ENCODE measurements around the gene CTNNBIP1.

CTNNBIP1 gene

DNA sequence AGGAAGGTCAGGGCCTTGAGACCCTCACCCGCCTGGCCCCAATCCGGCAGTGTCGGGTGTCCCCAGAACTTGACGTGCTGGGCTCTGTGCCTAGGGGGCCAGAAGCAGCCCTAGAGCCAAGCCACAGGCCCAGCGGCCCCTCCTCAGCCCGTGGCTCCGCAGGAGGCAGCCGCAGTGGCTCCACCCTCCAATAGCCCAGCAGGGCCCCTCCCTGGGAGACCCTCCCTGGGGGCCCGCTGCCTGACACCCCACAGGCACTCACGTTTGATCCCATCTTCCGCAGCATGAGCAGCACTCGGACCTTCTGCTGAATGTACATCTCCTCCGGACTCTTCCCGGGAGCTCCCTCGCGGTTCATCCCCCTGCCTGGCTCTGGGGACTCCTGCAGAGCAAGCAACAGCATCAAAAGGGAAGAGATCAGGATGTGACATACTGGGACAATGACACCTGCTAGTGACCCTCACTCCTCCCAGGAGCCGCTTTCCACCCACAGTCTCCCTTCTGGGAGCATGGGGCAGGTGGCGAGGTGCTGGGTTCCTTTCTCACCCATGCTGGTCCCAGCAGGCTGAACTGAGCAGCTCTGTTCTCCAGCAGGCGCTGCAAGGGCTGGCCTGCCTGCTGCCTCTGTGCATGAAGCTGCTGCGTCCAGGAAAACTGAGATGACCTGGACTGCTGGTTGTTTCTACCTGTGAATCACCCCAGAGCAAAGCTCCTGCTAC lies 38.2 kb downstream of the CTNNBIP1 start:
- Histone ChIP-seq H3K9ac (ENCODE audit: low read length) (no peak overlapping the region), H3K27me3 (ENCODE audit: control insufficient read depth, insufficient read depth, low read length) (no peaks in the 10 kb centered on the region), H3K4me3 (ENCODE audit: low read length) (no peak overlapping the region), H3K27ac (ENCODE audit: low read depth, low read length) (no peak overlapping the region), H3K36me3 (ENCODE audit: control insufficient read depth, insufficient read depth, low read length) (peaks cover 4% of the 10 kb centered on the region), H3K4me1 (ENCODE audit: control insufficient read depth, insufficient read depth, low read length) (no peaks in the 10 kb centered on the region)

DNA sequence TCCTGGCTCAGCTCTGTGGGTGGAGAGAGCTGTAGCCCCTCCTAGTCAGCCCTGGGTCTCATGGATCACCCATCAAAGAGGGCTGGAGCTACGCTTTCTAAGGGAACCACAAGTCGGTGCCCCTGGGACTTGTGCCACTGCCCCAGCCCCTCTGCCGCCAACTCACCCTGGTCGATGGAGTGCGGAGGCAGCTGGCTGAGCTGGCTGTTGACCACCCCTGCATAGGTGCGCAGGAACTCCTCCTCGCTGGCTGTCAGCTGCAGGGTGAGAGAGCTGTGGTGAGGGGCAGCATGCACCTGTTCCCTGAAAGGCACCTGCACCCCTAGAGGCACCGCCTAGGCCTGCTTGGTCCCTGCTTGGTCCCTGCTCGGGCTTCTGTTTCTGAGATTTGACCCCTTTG lies 39.0 kb downstream of the CTNNBIP1 start:
- H3K36me3 ChIP-seq (ENCODE audit: control insufficient read depth, insufficient read depth, low read length): peaks cover 4% of the 10 kb centered on the region

DNA sequence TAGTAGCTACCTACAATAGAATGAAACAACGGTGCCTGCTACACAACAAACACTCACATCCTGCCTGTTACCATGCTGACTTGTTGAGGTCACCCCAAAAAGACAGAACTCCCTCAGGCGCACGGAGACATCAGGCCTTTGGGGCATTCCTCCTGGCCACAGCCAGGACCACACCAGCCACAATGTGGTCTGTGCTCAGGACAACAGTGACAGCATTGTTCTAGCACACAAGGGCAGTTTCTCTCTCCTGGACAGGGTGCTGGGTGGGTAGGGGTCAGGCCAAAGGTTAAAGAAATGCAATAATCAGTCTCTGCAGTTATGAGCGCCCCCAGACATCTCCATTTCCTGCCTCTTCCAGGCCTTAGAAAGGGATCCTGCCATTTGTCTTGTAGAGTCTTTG lies 39.5 kb downstream of the CTNNBIP1 start:
- Histone ChIP-seq H3K36me3 (ENCODE audit: control insufficient read depth, insufficient read depth, low read length) (peaks cover 4% of the 10 kb centered on the region), H3K4me3 (ENCODE audit: low read length) (no peak overlapping the region), H3K9ac (ENCODE audit: low read length) (no peak overlapping the region), H3K4me1 (ENCODE audit: control insufficient read depth, insufficient read depth, low read length) (no peaks in the 10 kb centered on the region), H3K27me3 (ENCODE audit: control insufficient read depth, insufficient read depth, low read length) (no peaks in the 10 kb centered on the region), H3K27ac (ENCODE audit: low read depth, low read length) (no peak overlapping the region)

More for the DNA sequence above, 39.0 kb downstream of the CTNNBIP1 start:
- Histone ChIP-seq H3K4me3 (ENCODE audit: low read length) (no peak overlapping the region), H3K9ac (ENCODE audit: low read length) (no peak overlapping the region), H3K4me1 (ENCODE audit: control insufficient read depth, insufficient read depth, low read length) (no peaks in the 10 kb centered on the region), H3K27ac (ENCODE audit: low read depth, low read length) (no peak overlapping the region), H3K27me3 (ENCODE audit: control insufficient read depth, insufficient read depth, low read length) (no peaks in the 10 kb centered on the region)

DNA sequence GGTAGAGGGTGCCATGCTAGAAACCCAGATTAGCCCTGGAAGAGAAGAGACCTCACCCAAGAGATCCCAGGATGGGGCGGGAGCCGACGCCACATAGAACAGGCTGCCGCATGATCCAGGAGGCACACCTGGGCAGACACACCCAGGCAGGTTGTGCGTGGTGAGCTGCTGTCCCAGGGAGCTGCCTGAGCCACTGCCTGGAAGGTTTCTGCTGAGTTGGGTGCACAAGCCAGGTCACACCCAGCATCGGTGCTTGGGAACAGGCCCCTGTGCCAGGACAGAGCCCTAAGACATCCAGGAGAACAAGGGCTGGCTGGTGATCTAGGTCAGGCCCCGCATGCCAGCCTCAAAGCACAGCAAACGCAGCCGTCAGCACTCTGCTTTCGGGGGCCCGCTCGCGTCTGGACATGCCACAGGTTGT lies 40.2 kb downstream of the CTNNBIP1 start:
- Histone ChIP-seq H3K27ac (ENCODE audit: low read depth, low read length) (no peak overlapping the region), H3K4me1 (ENCODE audit: control insufficient read depth, insufficient read depth, low read length) (no peaks in the 10 kb centered on the region), H3K27me3 (ENCODE audit: control insufficient read depth, insufficient read depth, low read length) (no peaks in the 10 kb centered on the region), H3K4me3 (ENCODE audit: low read length) (no peak overlapping the region), H3K9ac (ENCODE audit: low read length) (no peak overlapping the region), H3K36me3 (ENCODE audit: control insufficient read depth, insufficient read depth, low read length) (peaks cover 4% of the 10 kb centered on the region)

DNA sequence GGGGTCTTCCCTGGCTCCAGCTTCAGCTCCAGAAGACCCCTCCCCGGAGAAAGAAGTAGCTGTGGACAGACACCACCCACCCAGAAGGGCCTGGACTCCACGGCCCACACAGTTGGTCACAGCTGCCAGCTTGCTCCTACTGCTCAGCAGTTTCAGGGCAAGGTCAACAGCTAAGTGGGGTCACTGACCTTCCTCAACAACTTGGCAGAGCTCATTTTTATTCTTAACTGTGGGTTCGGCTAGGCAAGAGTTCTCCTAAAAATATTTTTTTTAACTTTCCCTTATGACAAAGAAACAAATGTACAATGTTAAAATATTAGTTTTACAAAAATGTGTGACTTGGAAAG lies 41.9 kb downstream of the CTNNBIP1 start:
- no peak overlapping the region for H3K4me3 ChIP-seq (ENCODE audit: low read length)
- H3K9ac ChIP-seq (ENCODE audit: low read length): no peak overlapping the region
- H3K4me1 ChIP-seq (ENCODE audit: control insufficient read depth, insufficient read depth, low read length): no peaks in the 10 kb centered on the region
- no peak overlapping the region for H3K27ac ChIP-seq (ENCODE audit: low read depth, low read length)
- peaks cover 4% of the 10 kb centered on the region for H3K36me3 ChIP-seq (ENCODE audit: control insufficient read depth, insufficient read depth, low read length)
- H3K27me3 ChIP-seq (ENCODE audit: control insufficient read depth, insufficient read depth, low read length): no peaks in the 10 kb centered on the region

DNA sequence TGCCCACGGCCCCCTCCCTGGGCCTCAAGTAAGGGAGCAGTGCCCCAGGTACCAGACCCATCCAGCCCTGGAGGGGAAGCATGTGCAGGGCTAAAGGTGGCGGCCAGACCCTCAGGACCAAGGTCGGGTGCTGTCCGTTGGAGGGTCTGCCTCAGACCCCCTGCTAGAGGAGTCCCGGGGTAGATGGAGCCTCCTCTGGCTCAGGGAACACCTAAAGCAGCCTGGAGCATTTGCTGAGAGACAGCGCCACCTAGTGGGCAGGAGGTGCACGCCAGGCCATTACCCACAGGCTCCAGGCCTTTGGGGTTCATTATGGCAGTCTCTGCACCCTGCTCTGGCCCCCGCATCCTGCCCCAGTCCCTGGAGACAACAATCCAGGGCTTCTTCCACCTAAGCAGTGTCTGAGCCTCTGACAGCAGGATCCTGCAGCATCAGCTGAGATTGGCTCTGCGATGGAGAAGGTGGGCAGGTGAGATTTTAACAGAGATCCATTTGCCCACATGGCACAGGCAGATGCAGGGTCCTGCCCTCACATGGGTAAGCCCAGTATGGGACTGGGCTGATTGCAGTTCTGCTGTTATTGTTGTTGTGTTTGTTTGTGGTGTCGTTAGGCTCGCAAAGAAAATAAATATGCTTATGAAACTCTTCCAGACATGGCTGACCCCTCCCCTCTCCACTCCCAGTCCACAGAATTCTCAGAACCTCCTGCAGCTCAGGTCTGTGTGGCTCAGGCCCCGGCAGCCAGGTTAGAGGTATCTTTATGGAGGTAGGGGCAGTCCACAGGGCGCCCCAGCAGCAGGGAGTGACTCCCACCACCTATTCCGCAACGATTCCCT lies 42.4 kb downstream of the CTNNBIP1 start:
- Histone ChIP-seq H3K4me1 (ENCODE audit: control insufficient read depth, insufficient read depth, low read length) (no peaks in the 10 kb centered on the region), H3K36me3 (ENCODE audit: control insufficient read depth, insufficient read depth, low read length) (peaks cover 4% of the 10 kb centered on the region), H3K9ac (ENCODE audit: low read length) (no peak overlapping the region)

DNA sequence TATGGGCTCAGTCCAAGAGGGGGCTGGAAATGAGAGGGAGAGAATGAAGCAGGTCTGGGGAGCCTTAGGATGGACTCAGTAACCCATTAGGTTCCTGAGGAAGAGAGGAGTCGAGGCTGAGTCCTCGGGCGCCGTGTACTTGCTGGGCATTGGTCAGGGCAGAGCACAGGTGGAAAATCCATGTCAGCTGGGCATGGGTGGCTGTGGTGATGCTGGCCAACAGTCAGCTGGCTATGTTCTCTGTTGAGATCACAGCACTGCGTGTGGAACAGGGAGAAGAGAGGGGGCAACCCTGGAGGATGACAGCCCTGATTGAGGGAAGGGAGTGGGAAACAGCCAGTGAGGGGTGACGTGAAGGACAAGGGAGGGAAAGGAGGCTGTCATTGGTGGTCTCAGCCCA lies 43.2 kb downstream of the CTNNBIP1 start:
- Histone ChIP-seq H3K27me3 (ENCODE audit: control insufficient read depth, insufficient read depth, low read length) (no peaks in the 10 kb centered on the region), H3K27ac (ENCODE audit: low read depth, low read length) (no peak overlapping the region), H3K4me1 (ENCODE audit: control insufficient read depth, insufficient read depth, low read length) (no peaks in the 10 kb centered on the region), H3K36me3 (ENCODE audit: control insufficient read depth, insufficient read depth, low read length) (peaks cover 4% of the 10 kb centered on the region), H3K4me3 (ENCODE audit: low read length) (no peak overlapping the region), H3K9ac (ENCODE audit: low read length) (no peak overlapping the region)

More for the DNA sequence above, 42.4 kb downstream of the CTNNBIP1 start:
- Histone ChIP-seq H3K27me3 (ENCODE audit: control insufficient read depth, insufficient read depth, low read length) (no peaks in the 10 kb centered on the region), H3K27ac (ENCODE audit: low read depth, low read length) (no peak overlapping the region), H3K4me3 (ENCODE audit: low read length) (no peak overlapping the region)

DNA sequence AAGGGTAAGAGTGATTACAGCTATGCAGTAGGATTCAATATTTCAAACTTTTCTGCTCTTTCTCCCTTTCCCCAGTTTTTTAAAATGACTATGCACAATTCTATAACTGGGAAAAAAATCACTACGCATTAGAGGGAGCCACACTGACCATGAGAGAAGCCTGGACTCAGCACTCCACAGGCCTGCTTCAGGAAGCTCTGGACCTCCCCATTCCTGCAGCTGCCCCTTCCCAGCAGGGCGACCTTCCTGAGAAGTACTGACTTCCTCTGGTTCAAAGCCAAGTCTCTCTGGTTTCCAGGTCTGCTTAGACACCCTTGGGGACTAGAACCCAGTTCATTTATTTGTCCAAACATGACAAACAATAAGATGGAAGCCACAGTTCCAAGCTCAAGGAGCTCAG lies 44.3 kb downstream of the CTNNBIP1 start:
- no peak overlapping the region for H3K4me3 ChIP-seq (ENCODE audit: low read length)
- H3K4me1 ChIP-seq (ENCODE audit: control insufficient read depth, insufficient read depth, low read length): no peaks in the 10 kb centered on the region
- H3K27me3 ChIP-seq (ENCODE audit: control insufficient read depth, insufficient read depth, low read length): no peaks in the 10 kb centered on the region
- peaks cover 4% of the 10 kb centered on the region for H3K36me3 ChIP-seq (ENCODE audit: control insufficient read depth, insufficient read depth, low read length)
- no peak overlapping the region for H3K9ac ChIP-seq (ENCODE audit: low read length)
- no peak overlapping the region for H3K27ac ChIP-seq (ENCODE audit: low read depth, low read length)

DNA sequence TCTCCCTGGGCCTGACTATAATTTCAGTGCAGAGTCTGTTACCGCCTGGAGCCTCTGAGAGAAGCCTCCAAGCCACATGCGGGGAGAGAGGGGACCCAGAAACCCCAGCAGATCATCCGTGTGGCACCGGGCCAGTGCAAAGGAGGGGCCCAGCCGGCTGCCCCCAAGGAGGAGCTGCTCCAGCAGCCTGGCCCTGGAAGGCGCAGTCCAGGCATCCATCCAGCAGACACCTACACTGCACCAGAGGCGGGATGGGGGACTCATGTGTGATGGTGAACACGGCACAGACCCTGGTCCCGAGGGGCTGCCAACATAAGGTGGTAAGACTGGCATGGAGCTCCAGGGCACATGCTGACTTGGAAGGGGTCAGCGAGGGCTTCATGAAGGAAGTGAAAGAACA lies 46.7 kb downstream of the CTNNBIP1 start:
- no peaks in the 10 kb centered on the region for H3K27me3 ChIP-seq (ENCODE audit: control insufficient read depth, insufficient read depth, low read length)
- H3K4me3 ChIP-seq (ENCODE audit: low read length): no peak overlapping the region
- no peak overlapping the region for H3K9ac ChIP-seq (ENCODE audit: low read length)
- H3K36me3 ChIP-seq (ENCODE audit: control insufficient read depth, insufficient read depth, low read length): no peaks in the 10 kb centered on the region
- no peaks in the 10 kb centered on the region for H3K4me1 ChIP-seq (ENCODE audit: control insufficient read depth, insufficient read depth, low read length)
- no peak overlapping the region for H3K27ac ChIP-seq (ENCODE audit: low read depth, low read length)

DNA sequence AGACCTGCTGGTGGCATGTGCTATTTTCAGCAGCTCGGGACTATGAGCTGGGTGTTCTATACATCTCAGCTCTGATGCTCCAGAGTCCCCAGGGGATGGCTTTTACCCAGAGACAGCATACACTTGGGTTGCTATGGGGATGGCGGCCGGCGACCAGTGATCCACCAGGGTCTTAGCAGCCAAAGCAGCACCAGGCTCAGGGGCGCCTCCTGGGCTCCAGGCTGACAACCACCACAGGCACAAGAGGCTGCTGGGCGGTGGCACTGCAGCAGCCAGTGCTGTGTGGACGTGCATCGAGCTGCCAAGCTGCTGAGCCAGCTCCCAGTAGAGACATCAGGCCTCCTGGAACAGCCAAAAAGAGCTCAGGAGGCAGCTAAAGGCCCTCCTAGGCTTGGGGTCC lies 48.7 kb downstream of the CTNNBIP1 start:
- H3K36me3 ChIP-seq (ENCODE audit: control insufficient read depth, insufficient read depth, low read length): no peaks in the 10 kb centered on the region
- no peaks in the 10 kb centered on the region for H3K4me1 ChIP-seq (ENCODE audit: control insufficient read depth, insufficient read depth, low read length)
- no peak overlapping the region for H3K27ac ChIP-seq (ENCODE audit: low read depth, low read length)
- no peaks in the 10 kb centered on the region for H3K27me3 ChIP-seq (ENCODE audit: control insufficient read depth, insufficient read depth, low read length)
- no peak overlapping the region for H3K9ac ChIP-seq (ENCODE audit: low read length)
- no peak overlapping the region for H3K4me3 ChIP-seq (ENCODE audit: low read length)

DNA sequence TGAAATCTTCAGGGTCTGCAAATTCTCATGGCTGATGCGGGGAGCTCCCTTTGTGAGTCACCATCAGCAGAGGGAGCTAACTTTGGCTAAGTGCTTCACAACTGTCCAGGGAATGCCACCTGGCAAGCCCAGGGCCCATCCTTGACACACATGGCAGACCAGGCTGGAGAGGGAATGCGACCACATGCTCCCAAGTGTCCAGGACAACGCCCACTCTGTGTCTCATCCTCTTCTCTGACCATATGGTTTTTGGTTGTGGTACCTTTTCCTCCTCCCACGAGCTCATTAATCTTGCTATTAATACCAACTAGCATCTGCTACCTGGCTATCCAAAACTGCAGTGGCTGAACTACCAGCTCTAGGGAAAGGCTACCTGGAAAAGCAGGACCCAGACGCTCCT lies 49.2 kb downstream of the CTNNBIP1 start:
- Histone ChIP-seq H3K27me3 (ENCODE audit: control insufficient read depth, insufficient read depth, low read length) (no peaks in the 10 kb centered on the region), H3K36me3 (ENCODE audit: control insufficient read depth, insufficient read depth, low read length) (no peaks in the 10 kb centered on the region), H3K4me1 (ENCODE audit: control insufficient read depth, insufficient read depth, low read length) (no peaks in the 10 kb centered on the region), H3K27ac (ENCODE audit: low read depth, low read length) (no peak overlapping the region), H3K9ac (ENCODE audit: low read length) (no peak overlapping the region), H3K4me3 (ENCODE audit: low read length) (no peak overlapping the region)

DNA sequence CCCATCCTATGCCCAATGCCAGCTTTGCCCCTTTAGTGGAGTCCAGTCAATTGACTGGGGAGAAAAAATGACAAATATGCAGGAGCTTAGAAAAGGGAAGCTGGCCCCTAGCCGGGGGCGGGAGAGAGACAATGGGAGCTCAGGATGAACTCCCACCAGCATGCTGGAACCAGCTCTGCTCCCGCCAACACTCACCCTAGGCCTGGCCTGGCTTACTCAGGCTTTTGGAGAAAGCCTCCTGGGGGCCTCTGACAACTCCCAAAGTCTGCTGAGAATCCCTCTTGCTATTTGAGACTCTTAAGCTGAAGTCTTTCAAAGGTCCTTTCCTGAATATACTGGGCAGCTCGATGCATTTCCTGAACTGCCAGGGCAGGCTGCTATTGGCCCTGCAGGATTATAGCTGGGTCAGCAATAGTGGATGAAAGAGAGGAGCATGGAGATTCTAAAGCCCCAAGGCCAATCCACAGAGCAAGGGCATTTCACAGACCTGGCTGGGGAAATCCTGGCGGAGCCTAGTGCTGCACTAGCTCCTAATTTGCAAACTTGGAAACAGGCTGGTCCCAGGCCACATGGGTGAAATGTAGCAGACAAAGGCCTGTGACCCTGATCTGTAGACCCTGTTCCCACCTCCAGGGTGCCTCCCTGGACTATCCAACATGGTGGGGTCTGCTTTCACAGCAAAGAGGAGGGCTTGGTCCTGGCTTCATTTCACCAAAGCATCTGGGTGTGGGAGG lies 50.6 kb downstream of the CTNNBIP1 start:
- Histone ChIP-seq H3K27ac (ENCODE audit: low read depth, low read length) (no peak overlapping the region), H3K4me1 (ENCODE audit: control insufficient read depth, insufficient read depth, low read length) (no peaks in the 10 kb centered on the region), H3K27me3 (ENCODE audit: control insufficient read depth, insufficient read depth, low read length) (no peaks in the 10 kb centered on the region), H3K9ac (ENCODE audit: low read length) (no peak overlapping the region), H3K36me3 (ENCODE audit: control insufficient read depth, insufficient read depth, low read length) (no peaks in the 10 kb centered on the region), H3K4me3 (ENCODE audit: low read length) (no peak overlapping the region)
